Naive thymus-derived CD4-positive, alpha-beta T cell (primary cell): ENCODE measurements around the gene EBF3. TPM values are rescaled to one million over a fixed set of nuclear protein-coding genes. Genes with fewer than 3 reads are reported as not detected.

Experiments
- ATAC-seq: fragments of 150-1000 bp; cut with Tn5 transposase; 2 replicates; pipeline ENCODE4 v1.10.0; 2021; ENCODE audit warnings: mild to moderate bottlenecking, moderate library complexity
- CTCF ChIA-PET: fragments of 350-600 bp; sonication (Branson Sonifier 250); formaldehyde crosslinking; loops from one replicate; lab custom pipeline; 2021; ENCODE audit warnings: antibody characterized with exemption; lab: Charles Lee
- POLR2A ChIA-PET: fragments of 350-600 bp; sonication (Branson Sonifier 250); formaldehyde crosslinking; loops from one replicate; lab custom pipeline; 2021; ENCODE audit warnings: antibody characterized with exemption, inconsistent platforms; lab: Charles Lee
- DNase-seq, 9 donors: peaks; one replicate each; pipeline versions ENCODE4 v3.0.0 to v3.0.0-alpha.2; 2020 to 2022; ENCODE audit warnings: mixed read lengths in 1 of 9
- H3K27ac ChIP-seq: one replicate; pipeline ENCODE4 v1.7.0; 2013; ENCODE audit warnings: mild to moderate bottlenecking, low read depth, low read length, moderate library complexity
- H3K27me3 ChIP-seq, 2 donors: one replicate each; pipeline ENCODE4 v1.7.0; 2013; ENCODE audit warnings: low read length in 2 of 2, mild to moderate bottlenecking in 2 of 2, moderate library complexity in 2 of 2; ENCODE audit not compliant: control insufficient read depth in 2 of 2, insufficient read depth in 2 of 2
- H3K36me3 ChIP-seq, 3 experiments: 1 replicate in 2 of 3; 2 replicates in 1 of 3; pipeline ENCODE4 v1.7.0; 2013; ENCODE audit warnings: low read length in 3 of 3, mild to moderate bottlenecking in 3 of 3, moderate library complexity in 1 of 3; ENCODE audit not compliant: insufficient read depth in 3 of 3, control insufficient read depth in 2 of 3
- H3K4me1 ChIP-seq, 2 donors: one replicate each; pipeline ENCODE4 v1.7.0; 2013; ENCODE audit warnings: low read length in 2 of 2, mild to moderate bottlenecking in 2 of 2, moderate library complexity in 1 of 2; ENCODE audit not compliant: control insufficient read depth in 2 of 2, insufficient read depth in 2 of 2
- H3K4me3 ChIP-seq: 2 replicates; pipeline ENCODE4 v1.7.0; 2013; ENCODE audit warnings: mild to moderate bottlenecking, low read length
- H3K9me3 ChIP-seq, 3 experiments: 1 replicate in 2 of 3; 2 replicates in 1 of 3; pipeline ENCODE4 v1.7.0; 2013; ENCODE audit warnings: low read length in 3 of 3; ENCODE audit not compliant: control insufficient read depth in 2 of 3
- H3K27ac Mint-ChIP-seq, 9 donors: one replicate each; pipeline ENCODE4 v1.8.0; 2020 to 2022; ENCODE audit warnings: mixed read lengths in 9 of 9, mild to moderate bottlenecking in 8 of 9, moderate library complexity in 5 of 9, inconsistent platforms in 2 of 9
- H3K27me3 Mint-ChIP-seq, 5 donors: one replicate each; pipeline ENCODE4 v1.8.0; 2021 to 2022; ENCODE audit warnings: mixed read lengths in 5 of 5, mild to moderate bottlenecking in 1 of 5
- H3K36me3 Mint-ChIP-seq, 5 donors: one replicate each; pipeline ENCODE4 v1.8.0; 2020 to 2022; ENCODE audit warnings: mixed read lengths in 5 of 5, mild to moderate bottlenecking in 3 of 5, inconsistent platforms in 1 of 5
- H3K4me1 Mint-ChIP-seq, 7 donors: one replicate each; pipeline ENCODE4 v1.8.0; 2020 to 2022; ENCODE audit warnings: mixed read lengths in 7 of 7, mild to moderate bottlenecking in 3 of 7, inconsistent platforms in 1 of 7
- H3K4me3 Mint-ChIP-seq, 10 donors: one replicate each; pipeline ENCODE4 v1.8.0; 2020 to 2022; ENCODE audit warnings: mild to moderate bottlenecking in 10 of 10, mixed read lengths in 10 of 10, moderate library complexity in 6 of 10, inconsistent platforms in 2 of 10
- H3K9me3 Mint-ChIP-seq, 11 donors: one replicate each; pipeline ENCODE4 v1.8.0; 2020 to 2022; ENCODE audit warnings: mixed read lengths in 11 of 11, mild to moderate bottlenecking in 4 of 11, inconsistent platforms in 1 of 11, moderate library complexity in 1 of 11
- intact Hi-C, 2 donors: fragments of 100-400 bp; cut with micrococcal nuclease; formaldehyde crosslinking; loops; one replicate each; pipeline ENCODE4 v1.15.1; 2023
- polyA plus RNA-seq, 2 donors: library from polyadenylated mRNA; unstranded; fragments of 300-500 nt; fragmentation: Illumina TruSeq; gene quantifications; one replicate each; pipeline ENCODE4 v1.2.3, GENCODE V29; 2021
- total RNA-seq, 6 experiments: library from RNA in 5 of 6; stranded (reverse) in 5 of 6; gene quantifications; 1 replicate in 5 of 6; 2 replicates in 1 of 6; pipeline ENCODE4 v1.2.3 and lab custom pipeline; 2021 to 2026

Gene EBF3
- total and polyA plus RNA-seq, 7 experiments from 2014 or later = not detected

- DNase-seq (no peak), ATAC-seq (no peak)
- Histone ChIP-seq H3K4me3 (no peak overlapping the region), H3K36me3 (no peaks in the 10 kb centered on the region), H3K27ac (no peak overlapping the region), H3K4me1 (no peaks in the 10 kb centered on the region), H3K9me3 (peaks cover 0 to 55% (median 0%) of the 10 kb centered on the region in 3 experiments), H3K27me3 (no peaks in the 10 kb centered on the region)
- no peak overlapping the region for H3K27ac Mint-ChIP-seq
- POLR2A ChIA-PET = no interaction called here
- peaks cover 0 to 11% (median 4%) of the 10 kb centered on the region in 5 donors for H3K36me3 Mint-ChIP-seq
- intact Hi-C loops = no loop called here
- CTCF ChIA-PET = no interaction called here
- no peaks in the 10 kb centered on the region for H3K27me3 Mint-ChIP-seq
- H3K4me1 Mint-ChIP-seq = peaks cover 0 to 2% (median 0%) of the 10 kb centered on the region in 7 donors
- no peak overlapping the region for H3K4me3 Mint-ChIP-seq
- peaks cover 0 to 82% (median 34%) of the 10 kb centered on the region in 11 donors for H3K9me3 Mint-ChIP-seq
These were observed 173.2 kb downstream of the EBF3 start for GRCh38 chr10:129790715-129791446.

- H3K4me3 ChIP-seq = no peak overlapping the region
- DNase-seq = no peak
- peaks cover 0 to 44% (median 0%) of the 10 kb centered on the region in 3 experiments for H3K9me3 ChIP-seq
- ATAC-seq = no peak
- Mint-ChIP-seq H3K27me3 (no peaks in the 10 kb centered on the region), H3K36me3 (peaks cover 0 to 20% (median 4%) of the 10 kb centered on the region in 5 donors), H3K4me1 (peaks cover 0 to 2% (median 0%) of the 10 kb centered on the region in 7 donors), H3K27ac (no peak overlapping the region), H3K9me3 (peaks cover 0 to 64% (median 34%) of the 10 kb centered on the region in 11 donors), H3K4me3 (no peak overlapping the region)
- H3K27me3 ChIP-seq = no peaks in the 10 kb centered on the region
- ChIA-PET CTCF (no interaction called here), POLR2A (no interaction called here)
- no peaks in the 10 kb centered on the region for H3K4me1 ChIP-seq
- no peaks in the 10 kb centered on the region for H3K36me3 ChIP-seq
- intact Hi-C loops = no loop called here
- no peak overlapping the region for H3K27ac ChIP-seq
These were observed 175.9 kb downstream of the EBF3 start for GRCh38 chr10:129788215-129788614.

GRCh38 chr10:129787557-129787956 lies 176.5 kb downstream of the EBF3 start:
- H3K27me3 Mint-ChIP-seq = no peaks in the 10 kb centered on the region
- no peak overlapping the region for H3K4me3 Mint-ChIP-seq
- DNase-seq = no peak
- Histone ChIP-seq H3K9me3 (peaks cover 0 to 37% (median 0%) of the 10 kb centered on the region in 3 experiments), H3K27ac (no peak overlapping the region), H3K4me1 (no peaks in the 10 kb centered on the region), H3K36me3 (no peaks in the 10 kb centered on the region), H3K4me3 (no peak overlapping the region), H3K27me3 (no peaks in the 10 kb centered on the region)
- POLR2A ChIA-PET = no interaction called here
- no peak overlapping the region for H3K27ac Mint-ChIP-seq
- ATAC-seq = no peak
- peaks cover 0 to 20% (median 6%) of the 10 kb centered on the region in 5 donors for H3K36me3 Mint-ChIP-seq
- CTCF ChIA-PET = no interaction called here
- intact Hi-C loops = no loop called here
- peaks cover 0 to 2% (median 0%) of the 10 kb centered on the region in 7 donors for H3K4me1 Mint-ChIP-seq
- H3K9me3 Mint-ChIP-seq = peaks cover 0 to 63% (median 29%) of the 10 kb centered on the region in 11 donors

- Mint-ChIP-seq H3K27me3 (no peaks in the 10 kb centered on the region), H3K9me3 (peaks cover 0 to 58% (median 18%) of the 10 kb centered on the region in 11 donors), H3K4me3 (no peak overlapping the region), H3K36me3 (peaks cover 0 to 20% (median 6%) of the 10 kb centered on the region in 5 donors), H3K27ac (no peak overlapping the region), H3K4me1 (peaks cover 0 to 2% (median 0%) of the 10 kb centered on the region in 7 donors)
- Histone ChIP-seq H3K27me3 (no peaks in the 10 kb centered on the region), H3K36me3 (no peaks in the 10 kb centered on the region), H3K4me1 (no peaks in the 10 kb centered on the region), H3K9me3 (peaks cover 0 to 31% (median 0%) of the 10 kb centered on the region in 3 experiments), H3K27ac (no peak overlapping the region), H3K4me3 (no peak overlapping the region)
- CTCF ChIA-PET = interaction anchor here (0.7 kb wide), 1 partner anchor 10 kb away, joined by 3 read pairs; no protein-coding TSS in a partner anchor
- intact Hi-C loops = no loop called here
- DNase-seq (no peak), ATAC-seq (no peak)
- POLR2A ChIA-PET = no interaction called here
These were observed 177.9 kb downstream of the EBF3 start for GRCh38 chr10:129786216-129786615.

GRCh38 chr10:129785536-129785981 lies 178.5 kb downstream of the EBF3 start:
- ChIA-PET POLR2A (no interaction called here), CTCF (interaction anchor here (0.7 kb wide), 1 partner anchor 11 kb away, joined by 3 read pairs; no protein-coding TSS in a partner anchor)
- no peak overlapping the region for H3K4me3 Mint-ChIP-seq
- no peak overlapping the region for H3K27ac Mint-ChIP-seq
- H3K4me1 ChIP-seq = no peaks in the 10 kb centered on the region
- H3K4me1 Mint-ChIP-seq = peaks cover 0 to 2% (median 0%) of the 10 kb centered on the region in 7 donors
- no peaks in the 10 kb centered on the region for H3K27me3 ChIP-seq
- DNase-seq (no peak), ATAC-seq (no peak)
- peaks cover 0 to 20% (median 6%) of the 10 kb centered on the region in 5 donors for H3K36me3 Mint-ChIP-seq
- intact Hi-C loops = no loop called here
- no peaks in the 10 kb centered on the region for H3K36me3 ChIP-seq
- peaks cover 0 to 24% (median 0%) of the 10 kb centered on the region in 3 experiments for H3K9me3 ChIP-seq
- H3K4me3 ChIP-seq = no peak overlapping the region
- peaks cover 0 to 55% (median 16%) of the 10 kb centered on the region in 11 donors for H3K9me3 Mint-ChIP-seq
- H3K27me3 Mint-ChIP-seq = no peaks in the 10 kb centered on the region
- no peak overlapping the region for H3K27ac ChIP-seq
